ENCODE measurements around the gene TEAD1. TPM values are rescaled to one million over a fixed set of nuclear protein-coding genes. Genes with fewer than 3 reads are reported as not detected.

Gene TEAD1
- total RNA-seq, 1 experiment from 2014 or later: 106 TPM

DNA sequence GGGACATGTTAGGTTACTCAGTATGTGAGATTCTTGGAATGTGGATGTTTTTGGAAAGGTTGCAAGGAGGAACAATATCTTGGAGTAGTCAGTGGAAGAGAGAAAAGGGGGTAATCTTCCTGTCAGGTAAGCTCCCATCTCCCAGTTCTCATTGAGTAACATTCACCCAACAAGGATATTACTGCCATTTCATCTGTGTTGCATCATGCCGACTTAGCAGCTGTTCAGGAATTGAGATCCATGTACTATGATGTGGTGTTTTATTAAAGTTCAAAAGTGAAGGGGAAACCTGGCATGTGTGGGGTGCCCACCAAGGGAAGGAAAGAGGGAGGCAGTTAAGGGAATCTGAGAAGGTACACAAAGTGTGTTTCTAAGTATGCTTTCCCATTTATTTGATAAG lies 276.4 kb downstream of the TEAD1 start:
- H3K4me3 ChIP-seq: no peak overlapping the region
- no peak overlapping the region for H2AFZ ChIP-seq
- H3K9me3 ChIP-seq (ENCODE audit: insufficient read depth, low read depth): peaks cover 18% of the 10 kb centered on the region
- POLR2A ChIA-PET (ENCODE audit: unreplicated experiment): interaction anchor here (0.6 kb wide), 1 partner anchor 310 kb away, joined by 5 read pairs; no protein-coding TSS in a partner anchor
- no peak overlapping the region for H3K27ac ChIP-seq
- no peak overlapping the region for H3K4me2 ChIP-seq
- no peak for DNase-seq
- 0 out of 2 replicates have a peak, but pooled peaks cover 3% of the 10 kb centered on the region for H3F3A ChIP-seq (ENCODE audit: insufficient read depth, low read depth)
- H3K9me2 ChIP-seq (ENCODE audit: insufficient read depth): no peaks in the 10 kb centered on the region
- H3K36me3 ChIP-seq (ENCODE audit: low read depth): no peaks in the 10 kb centered on the region
- no peaks in the 10 kb centered on the region for H3K27me3 ChIP-seq (ENCODE audit: insufficient read depth, low read depth)
- BruUV-seq (replicated peaks): no TSS peak
- H4K20me1 ChIP-seq (ENCODE audit: insufficient read depth): no peaks in the 10 kb centered on the region
- CTCF ChIA-PET: no interaction called here
- H3K79me2 ChIP-seq (ENCODE audit: low read depth): no peaks in the 10 kb centered on the region
- TF ChIP-seq, protein P1, sequence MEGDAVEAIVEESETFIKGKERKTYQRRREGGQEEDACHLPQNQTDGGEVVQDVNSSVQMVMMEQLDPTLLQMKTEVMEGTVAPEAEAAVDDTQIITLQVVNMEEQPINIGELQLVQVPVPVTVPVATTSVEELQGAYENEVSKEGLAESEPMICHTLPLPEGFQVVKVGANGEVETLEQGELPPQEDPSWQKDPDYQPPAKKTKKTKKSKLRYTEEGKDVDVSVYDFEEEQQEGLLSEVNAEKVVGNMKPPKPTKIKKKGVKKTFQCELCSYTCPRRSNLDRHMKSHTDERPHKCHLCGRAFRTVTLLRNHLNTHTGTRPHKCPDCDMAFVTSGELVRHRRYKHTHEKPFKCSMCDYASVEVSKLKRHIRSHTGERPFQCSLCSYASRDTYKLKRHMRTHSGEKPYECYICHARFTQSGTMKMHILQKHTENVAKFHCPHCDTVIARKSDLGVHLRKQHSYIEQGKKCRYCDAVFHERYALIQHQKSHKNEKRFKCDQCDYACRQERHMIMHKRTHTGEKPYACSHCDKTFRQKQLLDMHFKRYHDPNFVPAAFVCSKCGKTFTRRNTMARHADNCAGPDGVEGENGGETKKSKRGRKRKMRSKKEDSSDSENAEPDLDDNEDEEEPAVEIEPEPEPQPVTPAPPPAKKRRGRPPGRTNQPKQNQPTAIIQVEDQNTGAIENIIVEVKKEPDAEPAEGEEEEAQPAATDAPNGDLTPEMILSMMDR (conservative IDR thresholded peaks at IDR 0.05): no peak
- no peak for TF ChIP-seq EZH2 (IDR thresholded peaks at IDR 0.05; ENCODE audit: low read depth)
- intact Hi-C loops (cut with micrococcal nuclease; ENCODE audit: unreplicated experiment): no loop called here
- H3K4me1 ChIP-seq (replicated peaks; ENCODE audit: insufficient read depth): no peaks in the 10 kb centered on the region; the same call in 1 of the 2 replicates

DNA sequence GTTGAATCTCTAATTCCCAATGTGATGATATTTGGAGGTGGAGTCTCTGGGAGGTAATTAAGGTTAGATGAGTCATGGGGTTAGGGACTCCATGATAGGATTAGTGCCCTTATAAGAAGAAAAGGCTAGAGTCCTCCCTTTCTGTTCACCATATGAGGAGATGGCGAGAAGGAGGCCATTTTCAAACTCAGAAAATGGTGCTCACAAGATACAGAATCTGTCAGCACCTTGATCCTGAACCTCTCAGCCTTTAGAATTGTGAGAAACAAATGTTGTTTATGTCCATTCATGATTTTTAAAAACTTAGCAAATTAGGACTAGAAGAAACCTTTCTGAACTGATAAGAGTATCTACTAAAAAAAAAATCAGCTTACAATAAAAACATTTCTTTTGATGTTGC lies 277.2 kb downstream of the TEAD1 start:
- Histone ChIP-seq H3K4me1 (replicated peaks; ENCODE audit: insufficient read depth) (no peaks in the 10 kb centered on the region; the same call in 1 of the 2 replicates), H3K36me3 (ENCODE audit: low read depth) (no peaks in the 10 kb centered on the region), H3K4me2 (no peak overlapping the region), H2AFZ (no peak overlapping the region), H3F3A (ENCODE audit: insufficient read depth, low read depth) (0 out of 2 replicates have a peak, but pooled peaks cover 3% of the 10 kb centered on the region), H3K9me3 (ENCODE audit: insufficient read depth, low read depth) (peaks cover 18% of the 10 kb centered on the region), H3K79me2 (ENCODE audit: low read depth) (no peaks in the 10 kb centered on the region), H3K27ac (no peak overlapping the region), H3K4me3 (no peak overlapping the region), H4K20me1 (ENCODE audit: insufficient read depth) (no peaks in the 10 kb centered on the region), H3K27me3 (ENCODE audit: insufficient read depth, low read depth) (no peaks in the 10 kb centered on the region), H3K9me2 (ENCODE audit: insufficient read depth) (no peaks in the 10 kb centered on the region)
- TF ChIP-seq, protein P1 (conservative IDR thresholded peaks at IDR 0.05): no peak
- TF ChIP-seq EZH2 (IDR thresholded peaks at IDR 0.05; ENCODE audit: low read depth): no peak
- BruUV-seq (replicated peaks): no TSS peak
- no peak for DNase-seq
- CTCF ChIA-PET: no interaction called here
- intact Hi-C loops (cut with micrococcal nuclease; ENCODE audit: unreplicated experiment): no loop called here
- POLR2A ChIA-PET (ENCODE audit: unreplicated experiment): no interaction called here

GRCh38 chr11:12952094-12952493 lies 277.9 kb downstream of the TEAD1 start:
- Histone ChIP-seq H3K27me3 (ENCODE audit: insufficient read depth, low read depth) (no peaks in the 10 kb centered on the region), H3K9me2 (ENCODE audit: insufficient read depth) (no peaks in the 10 kb centered on the region), H3K4me3 (no peak overlapping the region), H2AFZ (no peak overlapping the region), H3K4me1 (replicated peaks; ENCODE audit: insufficient read depth) (no peaks in the 10 kb centered on the region; the same call in 1 of the 2 replicates), H3F3A (ENCODE audit: insufficient read depth, low read depth) (0 out of 2 replicates have a peak, but pooled peaks cover 3% of the 10 kb centered on the region), H3K36me3 (ENCODE audit: low read depth) (no peaks in the 10 kb centered on the region), H4K20me1 (ENCODE audit: insufficient read depth) (no peaks in the 10 kb centered on the region), H3K9me3 (ENCODE audit: insufficient read depth, low read depth) (peaks cover 18% of the 10 kb centered on the region), H3K4me2 (no peak overlapping the region), H3K79me2 (ENCODE audit: low read depth) (no peaks in the 10 kb centered on the region), H3K27ac (no peak overlapping the region)
- ChIA-PET CTCF (no interaction called here), POLR2A (ENCODE audit: unreplicated experiment) (no interaction called here)
- BruUV-seq (replicated peaks): no TSS peak
- DNase-seq: no peak
- intact Hi-C loops (cut with micrococcal nuclease; ENCODE audit: unreplicated experiment): no loop called here
- TF ChIP-seq, protein P1 (conservative IDR thresholded peaks at IDR 0.05): no peak
- TF ChIP-seq EZH2 (IDR thresholded peaks at IDR 0.05; ENCODE audit: low read depth): no peak
